IPS-15b (cell line): Measurements from ENCODE around the gene TUBB.
A peak's percentile ranks its signal among the peaks of the same experiment; 100 is the strongest.

Experiments
- H3K27me3 ChIP-seq: one replicate; pipeline ENCODE4 v1.6.1; 2013; ENCODE audit warnings: low read length; ENCODE audit not compliant: control insufficient read depth, insufficient read depth
- H3K36me3 ChIP-seq: one replicate; pipeline ENCODE4 v1.6.1; 2013; ENCODE audit warnings: low read length; ENCODE audit not compliant: control insufficient read depth, insufficient read depth
- H3K4me1 ChIP-seq: one replicate; pipeline ENCODE4 v1.6.1; 2013; ENCODE audit warnings: mild to moderate bottlenecking, low read length; ENCODE audit not compliant: control insufficient read depth, insufficient read depth
- H3K4me3 ChIP-seq: one replicate; pipeline ENCODE4 v1.5.1; 2013; ENCODE audit warnings: low read depth, low read length
- H3K9ac ChIP-seq: one replicate; pipeline ENCODE4 v1.6.1; 2013; ENCODE audit warnings: low read depth, mild to moderate bottlenecking, low read length
- H3K9me3 ChIP-seq: one replicate; pipeline ENCODE4 v1.6.1; 2013; ENCODE audit warnings: mild to moderate bottlenecking, low read length; ENCODE audit not compliant: control insufficient read depth, insufficient read depth

Gene TUBB

DNA sequence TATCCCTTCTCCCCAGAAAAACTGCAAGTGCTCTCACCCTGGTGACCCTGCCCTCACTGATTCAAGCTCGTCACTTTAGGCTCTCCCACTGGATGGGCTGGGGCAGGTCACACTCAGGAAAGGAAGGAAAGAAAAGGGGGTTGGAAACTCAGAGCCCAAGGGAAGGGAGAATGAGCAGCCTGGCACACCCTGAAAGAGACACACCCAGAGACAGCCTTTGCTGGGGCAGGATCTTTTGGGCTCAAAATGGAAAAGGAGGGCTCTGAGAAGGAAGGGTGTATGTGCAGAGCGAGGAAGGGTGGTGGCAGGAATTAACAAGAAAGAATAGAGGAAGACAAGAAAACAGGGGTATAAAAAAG, 36.2 kb upstream of the TUBB start:
- no peaks in the 10 kb centered on the region for H3K9me3 ChIP-seq
- H3K4me3 ChIP-seq = peak overlapping the region; percentile 48
- H3K4me1 ChIP-seq = peaks cover 37% of the 10 kb centered on the region
- H3K27me3 ChIP-seq = no peaks in the 10 kb centered on the region
- H3K9ac ChIP-seq = no peak overlapping the region
- peaks cover 2% of the 10 kb centered on the region for H3K36me3 ChIP-seq

DNA sequence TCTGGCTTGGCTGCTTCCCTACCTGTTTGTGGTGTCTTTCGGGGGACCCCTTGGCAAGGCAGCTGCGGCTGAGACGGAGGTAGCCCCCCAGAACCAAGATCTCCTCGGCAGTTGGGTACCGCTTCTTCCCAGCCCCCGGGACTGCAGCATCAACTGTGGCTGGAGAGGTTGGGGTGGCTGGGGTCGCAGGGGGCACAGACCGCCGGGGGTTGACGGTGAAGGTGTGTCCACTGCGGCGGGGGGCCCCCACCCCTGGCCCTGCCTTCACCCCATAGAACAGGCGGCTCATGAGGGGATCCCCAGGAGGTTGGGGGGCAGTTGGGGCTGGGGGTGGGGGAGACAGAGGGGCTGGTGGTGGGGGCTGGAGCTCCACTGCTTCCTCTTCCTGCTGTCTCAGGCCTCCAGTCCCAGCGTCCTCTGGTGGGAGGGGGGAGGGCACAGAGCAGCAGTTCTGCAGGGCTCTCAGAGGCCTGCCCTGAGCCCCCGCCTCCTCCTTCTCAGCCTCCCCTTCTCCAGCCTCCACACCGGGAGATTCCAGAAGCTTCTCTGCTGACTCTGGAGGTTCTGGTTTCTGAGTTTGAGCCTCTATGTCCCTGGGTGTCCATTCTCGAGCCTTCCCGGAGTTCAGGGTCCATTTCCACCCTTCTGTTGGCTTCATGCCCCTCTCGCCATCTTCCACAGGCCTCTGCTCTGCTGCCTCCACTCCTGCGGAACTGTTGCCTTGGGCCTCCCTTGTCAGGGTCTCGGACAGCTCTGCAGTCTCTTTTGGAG, 35.6 kb upstream of the TUBB start:
- Histone ChIP-seq H3K4me3 (peak overlapping the region; percentile 48), H3K36me3 (peaks cover 2% of the 10 kb centered on the region), H3K27me3 (no peaks in the 10 kb centered on the region), H3K9me3 (no peaks in the 10 kb centered on the region), H3K4me1 (peaks cover 36% of the 10 kb centered on the region), H3K9ac (peak overlapping the region; percentile 1)

DNA sequence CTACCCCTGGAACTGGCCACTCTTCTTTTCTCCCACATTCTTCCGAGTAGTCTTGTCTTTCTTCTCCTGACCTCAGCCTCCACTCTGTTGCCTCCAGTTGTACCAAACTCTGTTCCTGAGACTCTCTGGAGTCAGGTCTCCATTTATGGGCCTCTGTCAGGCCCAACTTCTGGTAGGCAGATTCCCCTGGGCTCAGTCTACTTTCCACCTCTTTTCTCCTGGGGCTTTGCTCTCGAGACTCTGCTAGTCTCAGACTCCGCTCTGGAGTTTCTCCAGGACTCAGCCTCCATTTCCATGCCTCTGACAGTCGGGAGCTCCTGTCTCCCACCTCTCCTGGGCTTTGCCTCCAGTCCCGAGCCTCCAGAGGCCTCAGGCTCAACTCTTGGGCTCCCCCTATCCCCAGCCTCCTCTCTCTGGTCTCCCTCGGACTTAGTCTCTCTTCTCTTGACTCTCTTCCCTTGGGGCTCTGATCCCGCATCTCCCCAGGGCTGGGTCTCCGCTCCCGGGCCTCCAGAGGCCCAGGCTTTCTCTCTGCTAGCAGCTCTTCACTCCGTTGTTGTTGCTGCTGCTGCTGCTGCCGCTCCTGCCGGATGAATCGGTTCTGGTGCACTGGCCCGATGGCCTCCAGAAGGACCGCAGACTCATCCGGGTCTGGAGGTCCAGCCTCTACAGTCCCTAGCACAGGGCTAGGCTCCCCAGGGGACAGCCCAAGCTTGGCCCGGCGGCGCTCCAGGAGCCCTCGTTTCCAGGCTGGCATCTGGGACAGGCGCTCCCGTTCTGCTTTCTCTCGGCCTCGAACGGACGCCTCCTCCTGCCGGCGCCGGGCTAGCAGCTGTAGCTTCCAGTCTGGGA, 34.8 kb upstream of the TUBB start:
- Histone ChIP-seq H3K4me3 (peak overlapping the region; percentile 87), H3K4me1 (peaks cover 33% of the 10 kb centered on the region), H3K27me3 (no peaks in the 10 kb centered on the region), H3K9ac (peak overlapping the region; percentile 1), H3K9me3 (no peaks in the 10 kb centered on the region), H3K36me3 (peaks cover 2% of the 10 kb centered on the region)

DNA sequence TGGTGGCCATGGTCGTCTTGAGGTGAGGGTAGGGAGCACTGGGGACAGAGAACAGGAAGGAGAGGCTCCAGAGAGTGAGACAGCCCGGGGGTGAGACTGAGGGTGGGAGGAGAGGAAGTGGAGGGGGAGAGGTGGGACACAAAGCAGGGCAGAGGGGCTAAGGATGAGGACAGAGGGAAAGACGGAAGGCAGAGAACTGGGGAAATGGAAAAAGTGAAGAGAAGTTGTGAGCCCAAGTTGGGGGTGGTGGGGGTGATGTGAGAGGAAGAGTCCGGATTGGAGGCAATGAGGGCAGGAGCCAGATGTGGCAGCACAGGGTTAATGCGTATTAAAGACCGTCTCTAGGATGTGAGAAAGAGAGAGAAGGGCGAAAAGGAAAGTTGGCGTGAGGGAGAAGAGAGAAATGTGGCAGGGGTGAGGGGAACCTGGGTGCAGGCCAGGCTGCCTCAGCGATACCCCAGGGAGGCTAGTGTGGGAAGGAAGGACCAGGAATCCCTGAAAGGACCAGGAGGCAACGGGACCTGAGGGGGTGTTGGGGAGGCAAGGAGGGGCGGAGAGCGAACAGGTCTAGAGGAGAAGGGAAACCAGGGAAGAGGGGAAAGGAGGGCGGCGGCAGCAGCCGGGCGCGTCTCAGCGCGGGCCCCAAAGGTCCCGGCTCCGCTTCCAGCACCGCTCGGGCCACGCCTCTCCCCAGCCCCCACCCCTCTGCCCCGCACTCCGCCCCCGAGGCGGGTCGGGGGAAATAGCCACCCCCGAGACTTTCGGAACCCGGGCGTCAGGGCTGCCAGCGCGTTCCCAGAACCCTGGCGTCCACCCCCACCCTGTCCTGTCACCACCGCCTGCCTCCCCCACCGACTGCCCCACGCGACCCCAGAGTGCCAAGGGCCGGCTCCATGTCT, 33.9 kb upstream of the TUBB start, which contains the start of gene PPP1R18:
Gene PPP1R18, minus strand, starts transcription at position 637 of the 899 bp plus-strand sequence. Its CDS starts 627 bp downstream, at position 10.
- peaks cover 33% of the 10 kb centered on the region for H3K4me1 ChIP-seq
- no peaks in the 10 kb centered on the region for H3K9me3 ChIP-seq
- peak within 1 kb of the TSS; percentile 73 for H3K9ac ChIP-seq
- H3K4me3 ChIP-seq = peak within 1 kb of the TSS; percentile 87
- peaks cover 2% of the 10 kb centered on the region for H3K36me3 ChIP-seq
- no peaks in the 10 kb centered on the region for H3K27me3 ChIP-seq

DNA sequence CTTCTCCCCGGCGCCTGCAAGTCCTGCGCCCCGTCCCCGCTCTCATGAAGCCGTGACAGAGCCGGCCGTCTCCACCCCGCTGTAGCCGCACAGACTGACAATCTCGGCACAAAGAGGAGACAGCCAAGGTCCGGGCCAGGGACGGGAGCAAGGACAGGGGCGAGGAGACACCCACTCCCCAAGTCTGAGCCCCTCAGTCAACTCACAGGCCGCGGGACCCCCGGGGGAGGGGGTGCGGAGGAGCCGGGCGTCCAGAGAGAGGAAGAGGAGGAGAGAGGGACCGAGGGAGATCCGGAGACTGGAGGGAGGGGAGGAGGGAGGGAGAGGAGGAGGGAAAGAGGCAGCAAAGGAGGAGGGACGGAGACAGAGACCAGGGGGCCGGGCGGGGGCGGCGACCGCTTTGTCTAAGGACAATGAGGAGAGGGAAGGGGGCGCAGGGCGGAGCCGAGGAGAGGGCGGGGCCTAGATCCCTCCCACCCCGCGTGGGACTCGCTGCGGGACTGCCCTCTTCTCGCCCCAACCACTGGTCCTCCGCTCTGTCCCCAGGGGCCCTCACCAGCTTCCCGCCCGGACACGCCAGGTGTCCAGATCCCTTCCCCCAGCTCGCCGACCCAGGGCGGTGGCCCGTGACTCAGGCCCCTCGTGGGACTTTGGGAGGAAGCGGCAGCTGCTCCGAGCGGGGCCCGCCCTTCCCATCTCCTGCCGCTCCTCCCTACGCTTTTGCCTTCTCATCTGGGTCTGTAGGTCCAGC, 33.1 kb upstream of the TUBB start:
- peak overlapping the region; percentile 73 for H3K9ac ChIP-seq
- peaks cover 29% of the 10 kb centered on the region for H3K4me1 ChIP-seq
- peaks cover 2% of the 10 kb centered on the region for H3K36me3 ChIP-seq
- peak overlapping the region; percentile 87 for H3K4me3 ChIP-seq
- no peaks in the 10 kb centered on the region for H3K27me3 ChIP-seq
- H3K9me3 ChIP-seq = no peaks in the 10 kb centered on the region

DNA sequence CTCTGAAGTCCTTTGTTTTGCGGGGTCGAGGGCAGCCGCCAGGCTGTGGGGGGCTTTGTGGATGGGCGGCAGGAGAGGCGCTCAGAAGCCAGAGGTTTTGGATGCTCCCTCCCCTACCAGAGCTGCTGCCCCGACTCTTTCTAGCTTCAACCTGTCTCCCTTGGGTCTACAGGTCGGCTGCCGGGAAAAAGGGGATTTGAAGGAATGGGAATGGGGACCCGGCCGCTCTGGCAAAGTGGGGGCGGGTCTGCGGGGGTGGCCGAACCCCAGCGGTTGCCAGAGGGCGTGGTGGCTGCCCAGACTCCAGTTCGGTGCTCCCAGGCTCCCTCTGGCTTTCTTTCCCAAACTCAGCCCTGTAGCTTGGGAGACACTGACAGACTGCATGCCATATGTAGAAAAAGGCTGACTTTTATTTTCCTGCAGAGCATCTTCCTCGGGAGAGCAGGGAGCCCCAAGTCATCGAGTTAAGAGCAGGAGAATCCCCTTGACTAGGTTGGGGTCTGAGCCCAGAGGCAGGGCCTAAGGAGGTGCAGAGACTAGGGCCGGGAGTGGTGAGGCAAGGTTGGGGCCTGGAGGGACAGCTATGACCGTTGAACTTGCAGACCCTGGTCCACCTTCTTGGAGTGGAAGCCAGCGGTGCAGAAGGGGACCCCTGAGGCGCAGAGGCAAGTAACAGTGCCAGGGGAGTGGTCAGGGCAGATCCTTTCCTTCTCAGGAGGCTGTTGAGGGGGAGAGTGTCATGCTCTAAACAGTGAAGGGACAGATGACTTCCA, 32.3 kb upstream of the TUBB start:
- Histone ChIP-seq H3K4me1 (peaks cover 24% of the 10 kb centered on the region), H3K27me3 (no peaks in the 10 kb centered on the region), H3K9ac (peak overlapping the region; percentile 73), H3K4me3 (peak overlapping the region; percentile 87), H3K36me3 (peaks cover 2% of the 10 kb centered on the region), H3K9me3 (no peaks in the 10 kb centered on the region)

DNA sequence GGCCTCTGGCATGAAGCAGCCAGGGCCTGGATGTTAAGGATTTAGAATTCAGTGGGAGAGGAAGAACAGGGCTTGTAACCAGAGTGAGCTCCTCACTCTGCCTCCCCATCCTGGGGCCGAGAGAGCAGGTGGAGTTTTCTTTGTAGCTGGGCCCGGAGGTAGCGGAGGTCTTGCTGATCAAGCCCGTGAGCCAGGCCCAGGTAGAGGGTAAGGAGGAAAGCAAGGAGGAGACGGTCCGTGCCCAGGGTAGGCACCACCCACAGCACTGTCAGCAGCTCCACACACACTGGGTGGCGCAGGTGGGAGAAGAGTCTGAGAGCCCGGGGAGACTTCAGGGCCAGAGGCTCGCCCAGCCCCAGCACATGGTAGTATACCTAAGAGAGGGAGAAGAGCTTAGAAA, 31.6 kb upstream of the TUBB start:
- Histone ChIP-seq H3K9me3 (no peaks in the 10 kb centered on the region), H3K4me1 (peaks cover 17% of the 10 kb centered on the region), H3K9ac (no peak overlapping the region), H3K4me3 (no peak overlapping the region), H3K27me3 (no peaks in the 10 kb centered on the region), H3K36me3 (peaks cover 2% of the 10 kb centered on the region)

DNA sequence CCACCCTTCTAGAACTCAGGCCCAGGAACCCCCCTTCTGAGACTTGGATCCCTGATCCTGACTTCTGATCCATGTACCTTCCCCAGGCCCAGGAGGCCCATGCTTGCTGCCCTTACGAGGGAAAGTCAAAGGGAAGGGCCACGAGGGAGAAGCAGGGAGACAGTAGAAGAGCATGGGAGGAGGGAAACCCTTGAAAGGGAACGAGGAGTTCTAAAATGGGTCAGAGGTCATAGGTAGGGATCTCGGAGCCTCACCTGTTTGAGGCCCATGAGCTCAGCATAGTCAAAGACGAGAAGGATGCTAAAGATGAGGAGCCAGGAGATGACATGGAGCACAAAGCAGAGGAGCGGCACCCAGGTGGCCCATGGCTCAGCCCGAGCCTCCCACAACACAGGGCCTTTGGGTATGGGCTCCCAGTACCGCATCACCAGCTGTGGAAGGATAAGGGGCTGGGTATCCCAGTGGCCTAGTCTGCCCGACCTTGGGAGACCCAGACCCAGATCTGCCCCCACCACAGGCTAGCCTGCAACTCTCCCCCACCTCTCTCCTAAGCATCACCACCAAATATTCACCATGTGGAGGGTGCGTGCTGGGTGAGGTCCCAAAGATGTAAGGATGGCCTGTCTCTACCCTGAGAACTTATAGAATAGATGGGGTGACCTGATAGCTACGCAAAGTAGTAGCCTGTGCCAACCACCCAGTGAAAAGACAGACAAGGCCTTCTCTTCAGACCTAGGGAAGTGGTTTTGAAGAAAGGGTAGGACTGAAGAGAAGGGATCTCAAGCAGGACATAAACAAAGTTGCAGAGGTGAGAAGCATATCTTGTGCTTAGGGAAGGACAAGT, 30.9 kb upstream of the TUBB start:
- H3K9ac ChIP-seq = no peak overlapping the region
- H3K4me1 ChIP-seq = peaks cover 15% of the 10 kb centered on the region
- H3K36me3 ChIP-seq = peaks cover 2% of the 10 kb centered on the region
- no peaks in the 10 kb centered on the region for H3K27me3 ChIP-seq
- no peak overlapping the region for H3K4me3 ChIP-seq
- no peaks in the 10 kb centered on the region for H3K9me3 ChIP-seq

DNA sequence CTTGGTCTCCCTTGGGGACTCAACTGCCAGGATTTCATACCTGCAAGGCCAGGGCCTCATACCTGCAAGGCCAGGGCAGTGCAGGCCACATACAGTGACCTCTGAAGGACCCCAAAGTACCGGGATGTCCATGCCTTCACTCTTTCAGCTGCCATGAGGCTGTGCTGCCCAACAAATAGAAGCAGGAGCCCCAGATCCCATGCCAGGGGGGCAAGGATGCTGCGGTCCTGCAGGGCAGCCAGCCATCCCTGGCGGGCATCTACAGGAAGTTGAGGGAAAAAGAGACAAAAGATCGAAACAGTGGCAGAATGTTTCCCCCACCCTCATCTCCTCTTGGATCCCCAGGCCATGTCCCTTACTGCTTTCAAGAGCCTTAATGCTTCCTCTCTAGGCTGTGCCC, 30.2 kb upstream of the TUBB start:
- H3K36me3 ChIP-seq = peaks cover 2% of the 10 kb centered on the region
- H3K9me3 ChIP-seq = no peaks in the 10 kb centered on the region
- peak overlapping the region; percentile 54 for H3K9ac ChIP-seq
- H3K4me3 ChIP-seq = peak overlapping the region; percentile 96
- peaks cover 11% of the 10 kb centered on the region for H3K4me1 ChIP-seq
- no peaks in the 10 kb centered on the region for H3K27me3 ChIP-seq
